HepG2 (cell line): Measurements from ENCODE around the gene PLIN4. TPM values are rescaled to one million over a fixed set of nuclear protein-coding genes. Genes with fewer than 3 reads are reported as not detected.

ENCODE experiments used
- EEA1 ChIP-seq: sonication (generic); formaldehyde crosslinking; IDR thresholded peaks from 2 replicates; pipeline ENCODE4 v1.5.1; 2020; ENCODE audit warnings: mild to moderate bottlenecking, missing genetic modification reagents, borderline replicate concordance
- FOXK2 ChIP-seq: fragments of 450-650 bp; IDR thresholded peaks from 2 replicates; pipeline ENCODE4 v1.6.1; 2016
- LCORL ChIP-seq, 2 experiments: fragments of 450-650 bp in 1 of 2; sonication (generic) in 1 of 2; formaldehyde crosslinking in 1 of 2; IDR thresholded peaks; 2 replicates each; pipeline versions ENCODE4 v1.5.0 to v1.6.1; 2017 to 2020; ENCODE audit warnings: antibody characterized with exemption in 1 of 2, missing genetic modification reagents in 1 of 2
- MXD3 ChIP-seq: IDR thresholded peaks from 2 replicates; pipeline ENCODE4 v1.6.1; 2016; ENCODE audit warnings: mild to moderate bottlenecking, missing biosample characterization, missing genetic modification reagents
- PHF21A ChIP-seq: sonication (generic); formaldehyde crosslinking; IDR thresholded peaks from 2 replicates; pipeline ENCODE4 v1.5.0; 2020; ENCODE audit warnings: mild to moderate bottlenecking, missing genetic modification reagents
- SRSF1 ChIP-seq: fragments of 200-400 bp; formaldehyde crosslinking; optimal IDR thresholded peaks from 2 replicates; pipeline ENCODE3; 2017; ENCODE audit warnings: mild to moderate bottlenecking, low read depth, low read length, moderate library complexity
- ZNF10 ChIP-seq: sonication (generic); formaldehyde crosslinking; IDR thresholded peaks from 2 replicates; pipeline ENCODE4 v1.4.0; 2020; ENCODE audit warnings: mild to moderate bottlenecking, low read depth, missing genetic modification reagents, borderline replicate concordance
- ZNF317 ChIP-seq: sonication (generic); formaldehyde crosslinking; IDR thresholded peaks from 2 replicates; pipeline ENCODE4 v1.5.0; 2020; ENCODE audit warnings: mild to moderate bottlenecking, missing genetic modification reagents
- polyA plus RNA-seq, 8 experiments: library from polyadenylated mRNA; depleted of rRNA in 3 of 8; stranded (reverse) in 7 of 8; unstranded in 1 of 8; fragments of >200 nt; fragmentation: Illumina TruSeq in 4 of 8; extraction: Trizol in 4 of 8; gene quantifications; 2 replicates each; pipeline versions ENCODE4 v1.2.1 to v1.2.3, GENCODE V29; 2011 to 2016; ENCODE audit warnings: low read depth in 4 of 8, missing spikeins in 1 of 8, mixed read lengths in 1 of 8; ENCODE audit not compliant: insufficient read depth in 1 of 8
- total RNA-seq, 5 experiments: library from RNA; depleted of rRNA; stranded (reverse); fragments of >200 nt; fragmentation: Illumina TruSeq; extraction: Trizol; gene quantifications; 2 replicates each; pipeline ENCODE4 v1.2.3, GENCODE V29; 2016; ENCODE audit warnings: low read depth in 1 of 5
- TF ChIP-seq, protein P1 (sequence below): sonication (generic); formaldehyde crosslinking; IDR thresholded peaks from 2 replicates; pipeline ENCODE4 v1.4.0; 2020; ENCODE audit warnings: missing genetic modification reagents

Gene PLIN4
- total and polyA plus RNA-seq, 2 of the 13 experiments (the other 11 are each of a cell fraction or from before 2014, with no cell fraction given), result 1.1 to 1.3 TPM

- TF ChIP-seq, protein P1, sequence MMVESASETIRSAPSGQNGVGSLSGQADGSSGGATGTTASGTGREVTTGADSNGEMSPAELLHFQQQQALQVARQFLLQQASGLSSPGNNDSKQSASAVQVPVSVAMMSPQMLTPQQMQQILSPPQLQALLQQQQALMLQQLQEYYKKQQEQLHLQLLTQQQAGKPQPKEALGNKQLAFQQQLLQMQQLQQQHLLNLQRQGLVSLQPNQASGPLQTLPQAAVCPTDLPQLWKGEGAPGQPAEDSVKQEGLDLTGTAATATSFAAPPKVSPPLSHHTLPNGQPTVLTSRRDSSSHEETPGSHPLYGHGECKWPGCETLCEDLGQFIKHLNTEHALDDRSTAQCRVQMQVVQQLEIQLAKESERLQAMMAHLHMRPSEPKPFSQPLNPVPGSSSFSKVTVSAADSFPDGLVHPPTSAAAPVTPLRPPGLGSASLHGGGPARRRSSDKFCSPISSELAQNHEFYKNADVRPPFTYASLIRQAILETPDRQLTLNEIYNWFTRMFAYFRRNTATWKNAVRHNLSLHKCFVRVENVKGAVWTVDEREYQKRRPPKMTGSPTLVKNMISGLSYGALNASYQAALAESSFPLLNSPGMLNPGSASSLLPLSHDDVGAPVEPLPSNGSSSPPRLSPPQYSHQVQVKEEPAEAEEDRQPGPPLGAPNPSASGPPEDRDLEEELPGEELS (CRISPR knock-in tag), result 0 out of 2 replicates have a peak, but pooled peaks have one; percentile 24
- no peak for TF ChIP-seq FOXK2
- TF ChIP-seq MXD3 (CRISPR knock-in tag), result no peak
- TF ChIP-seq ZNF317 (CRISPR knock-in tag), result no peak
- no peak for TF ChIP-seq SRSF1
- TF ChIP-seq EEA1, result no peak
- TF ChIP-seq LCORL (IDR thresholded peaks at IDR 0.05), result no peak
- TF ChIP-seq LCORL (CRISPR knock-in tag; IDR thresholded peaks at IDR 0.05), result peak; percentile 90
- peak; percentile 33; the same call in 1 of the 2 replicates for TF ChIP-seq PHF21A (CRISPR knock-in tag)
- no peak for TF ChIP-seq ZNF10 (CRISPR knock-in tag)
These were observed 3.0 kb upstream of the PLIN4 start (continued) for GRCh38 chr19:4521170-4521887.
